ENCODE results near the gene FBXW8.

The FBXW8 gene

GRCh38 chr12:117030187-117030900 lies 119.6 kb downstream of the FBXW8 start:
- Histone ChIP-seq H2BK120ac (ENCODE audit: low read depth, low read length) (no peak overlapping the region), H3K36me3 (replicated peaks in 1 of 2; ENCODE audit: control insufficient read depth in 2 of 2, insufficient read depth in 2 of 2, low read length in 2 of 2) (peaks cover 31 to 56% of the 10 kb centered on the region in 2 donors), H3K23ac (ENCODE audit: low read depth, low read length, poor library complexity) (no peak overlapping the region), H3K79me1 (ENCODE audit: low read depth, low read length) (peaks cover 3% of the 10 kb centered on the region), H3K4me3 (ENCODE audit: low read length in 2 of 2) (no peak overlapping the region), H3K14ac (ENCODE audit: low read length) (no peak overlapping the region), H4K8ac (ENCODE audit: low read depth, low read length) (no peak overlapping the region), H2AK5ac (ENCODE audit: low read depth, low read length) (no peak overlapping the region), H2BK15ac (ENCODE audit: low read length) (no peak overlapping the region), H3K27ac (replicated peaks; ENCODE audit: low read length) (no peak overlapping the region), H2BK5ac (ENCODE audit: low read length) (no peak overlapping the region), H3K4ac (ENCODE audit: low read length) (no peak overlapping the region), H3K18ac (ENCODE audit: low read length) (no peak overlapping the region), H3K9me3 (replicated peaks in 1 of 2; ENCODE audit: control insufficient read depth in 2 of 2, insufficient read depth in 1 of 2, low read depth in 1 of 2, low read length in 2 of 2) (no peaks in the 10 kb centered on the region), H4K91ac (ENCODE audit: low read depth, low read length, poor library complexity) (no peak overlapping the region), H3K27me3 (ENCODE audit: control insufficient read depth in 3 of 3, insufficient read depth in 3 of 3, low read depth in 1 of 3, low read length in 3 of 3) (no peaks in the 10 kb centered on the region), H2AFZ (ENCODE audit: low read length) (no peak overlapping the region), H3K9ac (ENCODE audit: low read depth, low read length, poor library complexity) (no peak overlapping the region), H3K4me2 (ENCODE audit: insufficient read depth, low read length, poor library complexity, severe bottlenecking) (no peak overlapping the region), H3K4me1 (ENCODE audit: control insufficient read depth in 2 of 2, insufficient read depth in 1 of 2, low read depth in 1 of 2, low read length in 2 of 2) (peaks cover 7 to 12% of the 10 kb centered on the region in 2 donors), H2BK12ac (ENCODE audit: low read length) (no peak overlapping the region)
- no peak for DNase-seq (ENCODE audit: low spot score)
- no CpG with 5 or more reads among the region's 19 CpGs for WGBS, 2 donors (ENCODE audit: extremely low coverage in 2 of 2, insufficient read length in 2 of 2, insufficient replicate concordance in 1 of 2)

GRCh38 chr12:117031843-117032592 lies 121.3 kb downstream of the FBXW8 start:
- Histone ChIP-seq H3K79me1 (ENCODE audit: low read depth, low read length) (peaks cover 3% of the 10 kb centered on the region), H3K9ac (ENCODE audit: low read depth, low read length, poor library complexity) (no peak overlapping the region), H3K4me3 (ENCODE audit: low read length in 2 of 2) (no peak overlapping the region), H3K18ac (ENCODE audit: low read length) (no peak overlapping the region), H3K14ac (ENCODE audit: low read length) (no peak overlapping the region), H3K23ac (ENCODE audit: low read depth, low read length, poor library complexity) (no peak overlapping the region), H2BK15ac (ENCODE audit: low read length) (no peak overlapping the region), H2BK120ac (ENCODE audit: low read depth, low read length) (no peak overlapping the region), H2BK5ac (ENCODE audit: low read length) (no peak overlapping the region), H3K27me3 (ENCODE audit: control insufficient read depth in 3 of 3, insufficient read depth in 3 of 3, low read depth in 1 of 3, low read length in 3 of 3) (no peaks in the 10 kb centered on the region), H3K9me3 (replicated peaks in 1 of 2; ENCODE audit: control insufficient read depth in 2 of 2, insufficient read depth in 1 of 2, low read depth in 1 of 2, low read length in 2 of 2) (no peaks in the 10 kb centered on the region), H4K91ac (ENCODE audit: low read depth, low read length, poor library complexity) (no peak overlapping the region), H3K27ac (replicated peaks; ENCODE audit: low read length) (no peak overlapping the region), H3K4me1 (ENCODE audit: control insufficient read depth in 2 of 2, insufficient read depth in 1 of 2, low read depth in 1 of 2, low read length in 2 of 2) (peaks cover 3 to 9% of the 10 kb centered on the region in 2 donors), H4K8ac (ENCODE audit: low read depth, low read length) (no peak overlapping the region), H3K36me3 (replicated peaks in 1 of 2; ENCODE audit: control insufficient read depth in 2 of 2, insufficient read depth in 2 of 2, low read length in 2 of 2) (peaks cover 20 to 42% of the 10 kb centered on the region in 2 donors), H2AFZ (ENCODE audit: low read length) (no peak overlapping the region), H2BK12ac (ENCODE audit: low read length) (no peak overlapping the region), H2AK5ac (ENCODE audit: low read depth, low read length) (no peak overlapping the region), H3K4me2 (ENCODE audit: insufficient read depth, low read length, poor library complexity, severe bottlenecking) (no peak overlapping the region), H3K4ac (ENCODE audit: low read length) (no peak overlapping the region)
- DNase-seq (ENCODE audit: low spot score): no peak
- no CpG with 5 or more reads among the region's 17 CpGs for WGBS, 2 donors (ENCODE audit: extremely low coverage in 2 of 2, insufficient read length in 2 of 2, insufficient replicate concordance in 1 of 2)

GRCh38 chr12:117032593-117033381 lies 122.0 kb downstream of the FBXW8 start:
- no peak for DNase-seq (ENCODE audit: low spot score)

More at GRCh38 chr12:117032593-117033381, 122.0 kb downstream of the FBXW8 start:
- Histone ChIP-seq H2AK5ac (ENCODE audit: low read depth, low read length) (peak overlapping the region; percentile 49), H2BK120ac (ENCODE audit: low read depth, low read length) (no peak overlapping the region), H3K4me2 (ENCODE audit: insufficient read depth, low read length, poor library complexity, severe bottlenecking) (no peak overlapping the region), H3K79me1 (ENCODE audit: low read depth, low read length) (peaks cover 2% of the 10 kb centered on the region), H3K4me1 (ENCODE audit: control insufficient read depth in 2 of 2, insufficient read depth in 1 of 2, low read depth in 1 of 2, low read length in 2 of 2) (peaks cover 7 to 9% of the 10 kb centered on the region in 2 donors), H3K14ac (ENCODE audit: low read length) (no peak overlapping the region), H3K27ac (replicated peaks; ENCODE audit: low read length) (no peak overlapping the region), H2BK12ac (ENCODE audit: low read length) (no peak overlapping the region), H3K9ac (ENCODE audit: low read depth, low read length, poor library complexity) (no peak overlapping the region), H2AFZ (ENCODE audit: low read length) (no peak overlapping the region), H3K27me3 (ENCODE audit: control insufficient read depth in 3 of 3, insufficient read depth in 3 of 3, low read depth in 1 of 3, low read length in 3 of 3) (no peaks in the 10 kb centered on the region), H3K36me3 (replicated peaks in 1 of 2; ENCODE audit: control insufficient read depth in 2 of 2, insufficient read depth in 2 of 2, low read length in 2 of 2) (peaks cover 13 to 35% of the 10 kb centered on the region in 2 donors), H3K4me3 (ENCODE audit: low read length in 2 of 2) (no peak overlapping the region), H3K9me3 (replicated peaks in 1 of 2; ENCODE audit: control insufficient read depth in 2 of 2, insufficient read depth in 1 of 2, low read depth in 1 of 2, low read length in 2 of 2) (no peaks in the 10 kb centered on the region), H3K4ac (ENCODE audit: low read length) (no peak overlapping the region), H3K23ac (ENCODE audit: low read depth, low read length, poor library complexity) (peak overlapping the region; percentile 70), H2BK5ac (ENCODE audit: low read length) (no peak overlapping the region), H4K91ac (ENCODE audit: low read depth, low read length, poor library complexity) (no peak overlapping the region), H3K18ac (ENCODE audit: low read length) (peak overlapping the region; percentile 94), H4K8ac (ENCODE audit: low read depth, low read length) (peak overlapping the region; percentile 97), H2BK15ac (ENCODE audit: low read length) (no peak overlapping the region)
- WGBS, 2 donors (ENCODE audit: extremely low coverage in 2 of 2, insufficient read length in 2 of 2, insufficient replicate concordance in 1 of 2): no CpG with 5 or more reads among the region's 34 CpGs

Measured in neuronal stem cell (in vitro differentiated cells).